ENCODE results near the gene DYRK1A.

The DYRK1A gene

DNA sequence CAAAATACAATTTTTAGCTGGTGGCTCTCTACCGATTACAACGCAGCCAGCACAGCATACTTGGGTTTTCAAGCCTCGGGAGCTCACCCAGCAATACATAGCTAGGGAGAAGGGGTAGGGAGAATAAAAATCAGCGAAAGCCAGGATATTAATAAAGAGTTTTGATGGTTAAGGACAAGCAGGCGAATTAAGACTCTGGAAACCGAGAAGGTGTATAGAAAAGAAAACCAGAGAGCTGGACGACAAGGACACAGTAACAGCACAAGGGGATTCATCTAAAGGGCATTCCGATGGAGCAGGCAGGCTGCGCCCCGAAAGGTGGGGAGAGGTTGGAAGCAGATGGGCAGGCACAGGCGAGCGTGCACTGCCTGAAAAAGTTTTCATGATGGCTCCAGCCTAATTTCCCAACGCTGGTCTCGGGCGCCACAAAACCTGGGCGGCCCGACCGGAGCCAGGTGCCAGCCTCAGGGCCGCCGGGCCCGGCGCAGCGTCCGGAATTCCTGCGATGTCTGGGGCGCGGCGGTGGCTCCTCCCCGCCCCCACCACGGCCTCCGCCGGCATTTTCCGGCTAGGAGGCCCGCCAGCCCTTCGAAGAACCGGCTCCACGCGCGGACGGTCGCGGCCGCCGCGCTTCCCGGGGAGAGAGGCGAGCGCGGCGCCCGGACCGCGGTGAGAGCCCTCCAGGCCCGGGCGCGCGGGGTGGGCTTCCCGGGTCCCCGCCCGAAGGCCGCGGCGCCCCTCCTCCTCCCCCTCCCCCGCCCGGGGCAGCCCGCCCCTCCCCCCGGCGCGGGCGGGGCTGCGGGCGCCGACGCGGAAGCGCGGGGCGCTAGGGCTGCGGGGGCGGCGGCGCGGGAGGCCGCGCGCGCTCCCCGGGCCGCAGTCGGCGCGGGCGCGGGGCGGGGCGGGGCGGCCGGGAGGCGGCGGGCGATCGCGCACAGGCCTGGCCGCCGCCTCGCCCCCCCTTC, 774 bp upstream of the DYRK1A start:
- no peak for DNase-seq (ENCODE audit: low read depth)

DNA sequence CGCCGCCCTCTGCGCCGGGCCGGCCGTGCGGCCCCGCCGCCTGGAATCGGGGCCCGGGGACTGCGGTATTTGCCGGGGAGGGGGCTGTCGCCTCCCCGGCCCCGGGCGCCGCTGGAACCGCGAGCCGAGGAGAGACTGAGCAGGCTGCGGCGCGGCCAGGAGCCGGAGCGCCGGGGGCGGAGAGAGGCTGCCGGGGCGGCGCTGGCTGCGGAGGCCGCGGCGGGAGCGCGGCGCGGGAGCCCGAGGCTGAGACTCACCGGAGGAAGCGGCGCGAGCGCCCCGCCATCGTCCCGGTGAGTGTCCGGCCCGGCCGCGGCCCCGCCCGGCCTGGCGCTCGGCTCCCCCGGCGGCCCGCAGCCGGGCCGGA, 746 bp downstream of the DYRK1A start:
- DNase-seq (ENCODE audit: low read depth) = no peak

GRCh38 chr21:37367703-37368540, 1.3 kb downstream of the DYRK1A start:
- DNase-seq (ENCODE audit: low read depth) = no peak

DNA sequence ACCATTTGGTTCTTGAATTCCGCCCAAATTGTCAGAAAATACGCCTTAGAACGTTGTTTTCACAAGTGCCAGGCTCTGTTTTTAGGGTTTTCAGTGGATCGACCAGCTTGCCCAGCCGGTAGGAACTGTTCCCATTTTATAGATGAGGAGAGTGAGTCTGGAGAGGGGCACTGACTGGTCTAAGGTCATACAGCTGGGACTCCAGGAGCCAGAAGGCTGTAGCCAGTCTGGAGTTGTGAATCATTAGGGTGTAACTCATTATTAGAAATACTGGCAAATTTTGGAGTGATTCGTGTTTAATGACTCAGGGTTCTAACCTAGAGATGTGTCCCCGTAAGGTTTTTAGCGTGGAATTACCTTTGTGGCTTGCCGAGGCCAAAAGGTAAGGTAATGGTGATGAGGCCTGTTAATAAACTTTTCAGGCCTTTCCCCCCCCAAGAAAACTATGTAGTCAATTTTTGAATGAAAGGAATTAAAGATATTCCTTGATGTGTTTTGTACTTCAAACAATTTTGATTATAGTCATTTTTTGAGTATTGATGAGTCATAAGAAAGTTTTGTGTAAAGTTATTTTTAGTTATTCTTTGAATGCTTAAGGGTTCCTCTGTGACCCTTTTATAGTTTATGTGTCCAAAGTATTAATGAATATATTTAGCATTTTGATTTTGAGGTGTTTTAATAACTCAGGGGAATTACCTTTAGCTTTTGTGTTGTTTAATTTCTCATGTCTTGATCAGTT, 2.1 kb downstream of the DYRK1A start:
- no peak for DNase-seq (ENCODE audit: low read depth)

GRCh38 chr21:37369307-37369854, 2.8 kb downstream of the DYRK1A start:
- no peak for DNase-seq (ENCODE audit: low read depth)

- DNase-seq (ENCODE audit: low read depth) = peak; percentile 56
These were observed 3.8 kb downstream of the DYRK1A start for GRCh38 chr21:37370152-37371040.

DNA sequence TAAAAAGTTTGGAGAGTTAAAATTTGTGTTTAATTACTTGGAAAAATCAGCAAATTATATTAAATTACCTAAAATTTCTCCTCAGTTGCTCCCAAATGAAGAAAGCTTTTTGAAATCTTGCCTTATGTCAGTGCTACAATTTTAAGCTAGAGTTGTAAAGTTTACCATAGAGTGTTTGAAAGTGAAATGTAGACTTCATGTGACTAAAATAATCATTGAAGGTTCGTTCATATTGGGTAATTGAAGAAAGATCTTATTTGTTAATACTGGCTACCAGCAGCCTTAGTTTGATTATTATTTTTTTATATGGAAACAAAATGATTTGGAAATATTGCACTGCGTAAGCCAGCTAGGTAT, 4.4 kb downstream of the DYRK1A start:
- DNase-seq (ENCODE audit: low read depth) = no peak

DNA sequence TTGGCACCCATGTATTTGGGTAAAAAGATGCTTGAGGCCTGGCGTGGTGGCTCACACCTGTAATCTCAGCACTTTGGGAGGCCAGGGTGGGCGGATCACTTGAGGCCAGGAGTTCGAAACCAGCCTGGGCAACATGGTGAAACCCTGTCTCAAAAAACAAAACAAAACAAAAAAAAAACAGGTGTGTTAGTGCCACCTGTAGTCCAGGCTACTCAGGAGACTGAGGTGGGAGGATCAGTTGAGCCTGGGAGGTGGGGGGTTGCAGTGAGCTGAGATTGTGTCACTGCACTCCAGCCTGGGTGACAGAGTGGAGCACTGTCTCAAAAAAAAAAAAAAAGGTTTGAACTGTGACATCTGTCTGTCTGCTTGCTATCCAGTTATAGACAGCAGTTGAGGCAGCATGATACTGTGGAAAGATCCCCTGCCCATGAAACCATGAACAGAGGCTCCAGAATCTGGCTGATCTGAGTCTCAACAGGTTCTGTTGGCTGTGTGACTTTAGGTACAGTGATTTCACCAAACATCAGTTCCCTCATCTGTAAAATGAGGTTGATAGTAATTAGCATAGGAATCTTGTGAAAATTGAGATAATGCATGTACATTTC, 5.7 kb downstream of the DYRK1A start:
- DNase-seq (ENCODE audit: low read depth) = no peak

DNA sequence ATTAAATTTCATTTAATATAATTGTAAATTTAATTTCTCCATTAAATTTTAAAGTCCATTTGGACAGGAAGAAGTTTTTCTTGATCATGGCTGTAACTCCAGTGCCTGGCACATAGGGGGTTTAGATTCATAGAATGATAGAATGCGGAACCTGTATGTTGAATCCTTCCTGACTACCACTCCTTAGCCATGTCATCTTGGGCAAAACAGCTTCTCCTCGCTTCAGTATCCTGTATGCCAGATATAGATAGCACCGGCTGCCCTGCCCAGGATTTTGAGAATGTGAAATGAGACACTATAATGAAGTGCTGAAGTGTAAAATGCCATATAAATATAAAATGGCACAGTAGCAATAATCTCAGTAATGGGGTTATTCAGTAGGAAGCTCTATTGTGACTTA, 6.4 kb downstream of the DYRK1A start:
- no peak for DNase-seq (ENCODE audit: low read depth)

DNA sequence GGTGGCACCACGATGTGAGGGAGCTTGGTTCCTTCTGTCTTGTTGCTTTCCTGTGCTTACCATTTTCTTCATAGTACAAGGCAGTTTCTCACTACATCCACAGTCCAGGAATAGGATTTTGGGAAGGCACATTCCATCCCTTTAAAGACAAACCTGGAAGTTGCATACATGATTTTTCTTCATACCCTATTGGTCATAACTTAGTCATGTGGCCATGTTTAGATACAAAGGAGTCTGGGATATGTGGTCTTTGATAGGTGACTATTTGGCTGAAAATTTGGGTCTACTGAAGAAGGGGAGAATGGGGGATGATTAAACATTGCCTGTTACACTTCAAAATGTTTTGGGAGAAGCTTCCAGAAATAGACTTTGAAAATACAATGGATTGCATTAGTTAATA, 7.0 kb downstream of the DYRK1A start:
- no peak for DNase-seq (ENCODE audit: low read depth)

- DNase-seq (ENCODE audit: low read depth) = no peak
These were observed 7.5 kb downstream of the DYRK1A start for GRCh38 chr21:37374027-37374426.

DNA sequence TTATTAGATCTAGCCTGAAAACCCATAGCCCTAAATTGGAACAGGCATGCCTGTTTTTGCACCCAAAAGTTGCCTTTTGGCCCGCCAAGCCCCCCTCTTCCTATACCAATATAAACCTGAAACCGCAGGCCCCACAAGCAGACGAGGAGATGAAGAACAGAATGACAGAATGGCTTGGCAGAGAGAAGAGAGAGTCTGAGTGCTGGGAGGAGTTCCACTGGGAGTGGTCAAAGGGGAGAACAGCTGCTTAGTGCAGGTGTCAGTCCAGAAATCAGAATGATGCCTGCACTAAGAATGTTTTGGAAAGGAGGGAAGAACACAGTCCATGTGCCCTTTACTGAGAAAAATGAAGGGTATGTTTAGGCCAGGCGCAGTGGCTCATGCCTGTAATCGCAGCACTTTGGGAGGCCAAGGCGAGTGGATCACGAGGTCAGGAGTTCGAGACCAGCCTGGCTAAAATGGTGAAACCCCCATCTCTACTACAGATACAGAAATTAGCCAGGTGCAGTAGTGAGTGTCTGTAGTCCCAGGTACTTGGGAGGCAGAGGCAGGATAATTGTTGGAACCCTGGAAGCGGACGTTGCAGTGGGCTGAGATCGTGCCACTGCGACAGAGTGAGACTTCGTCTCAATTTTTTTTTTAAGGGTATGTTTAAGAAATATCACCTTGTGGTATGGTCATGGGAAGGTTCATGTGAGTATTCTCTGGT, 9.4 kb downstream of the DYRK1A start:
- no peak for DNase-seq (ENCODE audit: low read depth)

DNA sequence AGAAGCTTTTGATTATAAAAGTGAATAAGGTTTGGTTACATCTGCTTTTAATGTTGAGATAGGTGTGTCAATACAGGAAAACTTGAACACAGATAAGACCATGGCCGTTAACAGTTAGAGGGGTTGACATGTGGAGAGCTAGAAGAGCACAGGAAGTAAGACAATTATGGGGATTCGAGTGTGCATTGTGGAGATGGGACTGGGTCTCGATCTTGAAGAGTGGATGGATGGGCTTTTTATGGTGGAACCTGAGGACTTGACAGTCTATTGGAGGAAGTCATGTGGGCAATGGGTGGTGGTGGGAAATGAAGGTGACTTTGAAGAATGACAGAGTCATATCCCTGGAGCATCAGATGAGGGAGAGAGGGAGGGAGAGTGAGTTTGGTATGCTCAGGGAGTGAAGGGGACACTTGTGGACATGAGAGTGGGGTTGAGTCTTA, 12.1 kb downstream of the DYRK1A start:
- no peak for DNase-seq (ENCODE audit: low read depth)

GRCh38 chr21:37380349-37381323, 14.1 kb downstream of the DYRK1A start:
- no peak for DNase-seq (ENCODE audit: low read depth)

DNA sequence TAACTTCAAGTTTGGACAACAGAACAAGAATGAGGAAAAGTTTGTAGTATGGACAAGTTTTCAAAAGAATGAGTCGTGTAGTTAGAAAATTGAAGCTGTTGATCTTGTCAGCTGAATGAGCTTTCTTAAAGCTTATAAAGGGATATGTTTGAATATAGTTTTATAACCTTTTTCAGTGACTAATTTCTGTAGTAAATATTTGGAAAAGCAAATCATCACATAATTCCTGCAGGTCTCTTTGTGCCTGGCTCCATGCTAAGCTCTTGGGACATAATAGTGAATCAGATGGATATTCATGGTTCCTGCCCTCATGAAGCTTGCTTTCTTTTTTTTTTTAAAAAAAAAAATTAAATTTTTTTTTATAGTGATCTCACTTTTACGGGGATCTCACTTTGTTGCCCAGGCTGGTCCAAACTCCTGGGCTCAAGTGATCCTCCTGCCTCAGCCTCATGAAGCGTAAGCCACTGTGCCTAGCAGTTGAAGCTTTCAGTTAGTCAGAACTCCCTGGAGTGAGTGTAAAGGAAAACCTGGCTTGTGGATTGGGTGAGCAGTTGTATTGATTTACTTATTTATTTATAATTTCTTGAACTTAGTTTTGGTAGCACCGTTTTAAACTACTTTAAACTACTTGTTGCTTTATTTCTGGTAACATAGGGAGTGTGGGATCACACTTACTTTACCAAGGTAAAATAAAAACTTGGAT, 15.5 kb downstream of the DYRK1A start:
- no peak for DNase-seq (ENCODE audit: low read depth)

DNA sequence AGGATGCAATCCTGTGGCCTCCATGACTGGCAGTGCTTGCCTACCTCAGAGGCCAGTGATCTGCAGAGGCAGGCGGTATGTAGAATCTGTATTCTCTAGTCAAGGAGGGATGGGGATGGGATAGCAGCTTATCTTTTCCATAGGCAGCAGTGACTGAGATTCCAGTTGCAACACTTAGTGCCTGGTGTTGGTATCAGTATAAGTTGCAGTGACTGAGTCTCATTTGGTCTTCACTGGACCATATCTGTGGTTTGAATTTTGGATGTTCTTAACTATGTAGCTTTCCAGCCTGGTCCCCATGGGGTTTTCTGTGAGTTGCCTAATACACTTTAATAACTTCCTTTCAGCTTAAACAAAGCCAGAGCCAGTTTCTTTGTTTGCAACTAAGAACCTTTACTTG, 16.5 kb downstream of the DYRK1A start:
- DNase-seq (ENCODE audit: low read depth) = no peak

DNA sequence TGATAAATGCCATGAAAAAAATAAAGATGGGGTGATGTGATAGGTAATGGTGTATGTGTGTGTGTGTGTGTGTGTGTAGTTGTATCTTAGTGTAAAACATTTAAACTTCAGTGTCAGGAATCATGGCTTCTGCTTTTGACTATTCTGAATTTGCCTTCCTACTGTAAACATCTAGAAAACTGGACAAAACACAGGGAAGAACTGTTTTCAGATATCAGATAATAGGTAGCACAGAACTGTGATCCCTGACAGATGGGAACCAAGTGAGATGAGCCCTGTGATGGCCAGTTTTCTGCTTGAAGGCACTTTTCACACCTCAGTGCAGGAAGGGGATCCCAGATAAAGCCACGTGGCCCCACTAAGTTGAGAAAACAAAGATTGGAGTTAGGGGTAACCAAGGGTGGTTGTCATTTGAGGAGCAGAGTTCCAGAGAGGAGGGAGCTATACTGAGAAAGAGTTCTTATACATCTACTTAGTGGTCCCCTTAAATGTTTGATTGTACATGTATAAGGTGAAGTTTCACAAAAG, 17.3 kb downstream of the DYRK1A start:
- no peak for DNase-seq (ENCODE audit: low read depth)

DNA sequence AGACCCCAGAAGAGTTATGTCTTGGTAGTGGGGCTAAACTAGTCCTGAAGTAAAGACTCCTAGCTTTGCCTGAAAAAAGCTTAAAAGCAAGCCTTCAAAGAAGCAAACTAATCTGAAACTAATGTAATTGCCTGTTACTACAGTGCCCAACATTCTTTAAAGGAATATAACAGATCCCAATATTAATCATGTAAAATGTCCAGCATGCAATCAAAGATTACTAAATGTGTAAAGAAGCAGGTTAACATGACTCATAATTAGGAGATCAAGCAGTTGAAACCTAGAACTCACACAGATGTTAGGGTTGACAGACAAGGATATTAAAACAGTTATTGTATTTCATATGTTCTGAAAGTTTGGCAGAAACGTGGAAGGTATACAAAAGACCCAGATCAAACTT, 17.8 kb downstream of the DYRK1A start:
- no peak for DNase-seq (ENCODE audit: low read depth)

Measured in HS-5 (cell line).